HG03432 (cell line): ENCODE results near the gene FAM83E.

Experiments
- ATAC-seq: cut with Tn5 transposase; IDR thresholded peaks from one replicate; pipeline ENCODE4 v1.9.1; 2021; ENCODE audit warnings: mild to moderate bottlenecking, moderate library complexity; ENCODE audit not compliant: unreplicated experiment

The FAM83E gene

DNA sequence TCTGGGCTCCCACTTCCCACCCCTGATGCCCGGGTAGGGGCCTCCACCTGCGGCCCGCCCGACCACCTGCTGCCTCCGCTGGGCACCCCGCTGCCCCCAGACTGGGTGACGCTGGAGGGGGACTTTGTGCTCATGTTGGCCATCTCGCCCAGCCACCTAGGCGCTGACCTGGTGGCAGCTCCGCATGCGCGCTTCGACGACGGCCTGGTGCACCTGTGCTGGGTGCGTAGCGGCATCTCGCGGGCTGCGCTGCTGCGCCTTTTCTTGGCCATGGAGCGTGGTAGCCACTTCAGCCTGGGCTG lies 14.4 kb upstream of the FAM83E start:
- no peak for ATAC-seq

DNA sequence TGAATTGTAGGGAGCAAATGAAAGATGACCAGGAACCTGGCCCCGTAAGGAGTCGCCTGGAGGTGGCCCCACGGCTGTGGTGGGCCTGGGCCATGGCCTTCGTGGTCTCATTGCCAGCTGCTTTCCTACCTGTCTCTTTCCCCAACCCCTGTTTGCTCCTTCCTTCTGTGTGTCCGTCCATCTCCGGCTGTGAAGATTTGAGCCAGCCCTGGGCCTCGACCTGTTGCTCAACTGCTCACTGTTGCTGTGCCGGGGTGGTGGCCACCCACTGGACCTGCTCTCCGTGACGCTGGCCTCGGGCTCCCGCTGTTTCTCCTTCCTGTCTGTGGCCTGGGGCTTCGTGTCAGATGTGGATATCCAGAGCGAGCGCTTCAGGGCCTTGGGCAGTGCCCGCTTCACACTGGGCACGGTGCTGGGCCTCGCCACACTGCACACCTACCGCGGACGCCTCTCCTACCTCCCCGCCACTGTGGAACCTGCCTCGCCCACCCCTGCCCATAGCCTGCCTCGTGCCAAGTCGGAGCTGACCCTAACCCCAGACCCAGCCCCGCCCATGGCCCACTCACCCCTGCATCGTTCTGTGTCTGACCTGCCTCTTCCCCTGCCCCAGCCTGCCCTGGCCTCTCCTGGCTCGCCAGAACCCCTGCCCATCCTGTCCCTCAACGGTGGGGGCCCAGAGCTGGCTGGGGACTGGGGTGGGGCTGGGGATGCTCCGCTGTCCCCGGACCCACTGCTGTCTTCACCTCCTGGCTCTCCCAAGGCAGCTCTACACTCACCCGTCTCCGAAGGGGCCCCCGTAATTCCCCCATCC lies 13.8 kb upstream of the FAM83E start:
- ATAC-seq, result no peak

DNA sequence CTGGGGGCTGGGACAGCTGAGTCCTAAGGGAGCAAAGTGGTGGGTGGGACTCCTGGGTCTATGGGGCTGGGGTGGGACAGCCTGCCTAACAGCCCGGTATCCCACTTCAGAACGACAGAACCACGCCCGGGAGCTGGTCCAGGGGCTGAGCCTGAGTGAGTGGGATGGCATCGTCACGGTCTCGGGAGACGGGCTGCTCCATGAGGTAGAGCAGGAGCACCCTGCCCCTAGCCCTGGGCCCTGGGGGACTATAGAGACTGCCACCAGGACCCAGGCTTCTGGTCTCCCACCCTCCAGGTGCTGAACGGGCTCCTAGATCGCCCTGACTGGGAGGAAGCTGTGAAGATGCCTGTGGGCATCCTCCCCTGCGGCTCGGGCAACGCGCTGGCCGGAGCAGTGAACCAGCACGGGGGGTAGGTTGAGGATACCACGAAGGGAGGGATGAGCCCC lies 13.0 kb upstream of the FAM83E start:
- no peak for ATAC-seq

DNA sequence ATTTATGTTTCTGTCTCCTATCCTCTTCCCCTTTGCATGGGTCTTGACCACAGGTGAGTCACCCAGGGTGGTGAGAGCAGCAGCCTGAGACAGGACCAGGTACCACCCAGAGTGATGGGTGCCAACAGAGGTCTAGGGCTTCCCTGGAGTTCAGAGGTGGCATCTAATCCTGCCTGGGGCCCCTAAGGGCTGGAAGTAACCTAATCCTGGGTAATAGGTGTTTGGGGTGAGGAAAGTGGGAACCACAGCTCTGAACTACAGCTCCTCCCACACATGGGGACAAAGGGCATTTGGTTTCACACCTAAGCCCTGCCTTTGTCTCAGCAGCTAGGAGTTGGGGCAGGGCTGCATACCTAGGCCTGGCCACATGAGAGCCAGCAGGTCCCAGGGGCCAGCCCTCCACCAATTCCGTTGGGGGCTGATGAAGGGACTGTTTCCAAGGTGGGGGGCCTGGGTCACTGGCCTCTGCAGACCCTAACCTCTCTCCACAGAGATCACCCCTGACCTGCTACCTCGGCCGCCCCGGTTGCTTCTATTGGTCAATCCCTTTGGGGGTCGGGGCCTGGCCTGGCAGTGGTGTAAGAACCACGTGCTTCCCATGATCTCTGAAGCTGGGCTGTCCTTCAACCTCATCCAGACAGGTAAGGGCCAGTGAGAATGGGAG lies 12.5 kb upstream of the FAM83E start:
- ATAC-seq, result no peak

DNA sequence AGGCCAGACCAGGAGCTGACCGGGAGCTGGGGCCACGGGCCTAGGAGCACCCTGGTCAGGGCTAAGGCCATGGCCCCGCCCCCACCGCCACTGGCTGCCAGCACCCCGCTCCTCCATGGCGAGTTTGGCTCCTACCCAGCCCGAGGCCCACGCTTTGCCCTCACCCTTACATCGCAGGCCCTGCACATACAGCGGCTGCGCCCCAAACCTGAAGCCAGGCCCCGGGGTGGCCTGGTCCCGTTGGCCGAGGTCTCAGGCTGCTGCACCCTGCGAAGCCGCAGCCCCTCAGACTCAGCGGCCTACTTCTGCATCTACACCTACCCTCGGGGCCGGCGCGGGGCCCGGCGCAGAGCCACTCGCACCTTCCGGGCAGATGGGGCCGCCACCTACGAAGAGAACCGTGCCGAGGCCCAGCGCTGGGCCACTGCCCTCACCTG lies 11.0 kb upstream of the FAM83E start:
- no peak for ATAC-seq

DNA sequence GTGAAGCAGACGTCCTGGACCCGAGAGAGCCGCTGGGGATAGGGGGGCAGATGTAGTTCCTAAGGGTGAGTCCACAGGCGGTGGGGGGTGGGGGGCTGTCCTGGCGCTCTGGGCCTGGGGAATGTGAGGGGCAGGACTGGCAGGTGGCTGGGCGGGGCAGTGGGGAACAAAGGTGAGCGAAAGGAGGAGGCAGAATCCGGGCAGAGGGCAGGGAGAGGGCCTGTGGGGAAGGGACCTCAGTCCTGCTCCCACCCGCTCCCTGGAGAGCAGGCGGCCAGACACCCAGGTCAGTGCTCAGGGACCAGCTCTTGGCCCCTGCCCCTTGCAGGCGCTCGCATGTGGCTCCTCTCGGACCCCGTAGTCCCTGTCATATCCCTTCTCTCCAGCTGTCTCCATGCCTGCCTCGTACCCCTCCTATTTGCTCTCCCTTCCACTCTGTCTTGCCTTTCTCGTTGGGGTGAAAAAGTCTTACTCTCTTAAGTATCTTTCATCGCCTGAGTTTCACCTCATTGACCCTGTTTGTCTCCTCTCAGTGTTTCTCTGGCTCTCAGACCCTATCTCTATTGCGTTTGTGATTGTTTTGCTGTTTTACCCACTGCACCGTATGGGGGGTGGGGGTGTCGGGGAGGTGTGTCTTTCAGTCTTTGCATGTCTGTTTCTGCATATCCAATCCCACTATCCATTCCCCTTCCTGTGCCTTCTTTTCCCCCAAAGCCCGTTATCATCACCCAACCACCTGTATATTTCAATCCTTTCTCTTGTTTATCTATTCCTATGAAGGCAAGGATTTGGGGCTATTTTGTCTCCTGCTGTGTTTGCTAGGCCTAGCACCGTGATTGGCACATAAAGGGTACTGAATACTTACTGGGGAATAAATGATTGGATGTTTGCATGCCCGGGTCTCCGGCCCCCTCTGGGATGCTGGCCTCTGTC lies 10.2 kb upstream of the FAM83E start:
- no peak for ATAC-seq

DNA sequence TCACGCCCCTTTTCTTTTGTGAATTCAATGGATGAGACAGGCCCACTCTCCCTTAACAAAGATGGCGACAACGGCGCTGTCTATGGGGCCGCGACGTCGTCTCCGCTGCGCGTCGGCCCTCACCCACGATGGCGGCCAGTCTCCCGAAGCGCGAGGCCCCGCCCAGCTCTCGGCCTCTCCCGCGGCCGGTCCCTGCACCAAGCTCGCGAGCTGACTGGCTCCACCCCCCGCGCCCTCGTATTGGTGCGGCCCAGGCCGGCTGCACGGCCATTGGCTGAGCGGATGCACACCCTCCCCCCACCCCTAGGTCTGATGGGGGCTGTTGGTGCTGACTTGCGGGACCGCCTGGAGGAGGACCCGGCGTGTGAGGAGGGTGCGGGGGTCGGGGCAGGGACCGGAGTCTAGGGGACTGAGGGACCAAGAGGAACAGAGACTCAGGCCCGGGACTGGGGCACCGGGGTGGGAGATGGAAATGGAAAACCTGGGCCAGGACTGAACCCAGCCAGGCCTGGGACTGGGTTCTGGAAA lies 9.3 kb upstream of the FAM83E start:
- ATAC-seq, result peak; percentile 67

DNA sequence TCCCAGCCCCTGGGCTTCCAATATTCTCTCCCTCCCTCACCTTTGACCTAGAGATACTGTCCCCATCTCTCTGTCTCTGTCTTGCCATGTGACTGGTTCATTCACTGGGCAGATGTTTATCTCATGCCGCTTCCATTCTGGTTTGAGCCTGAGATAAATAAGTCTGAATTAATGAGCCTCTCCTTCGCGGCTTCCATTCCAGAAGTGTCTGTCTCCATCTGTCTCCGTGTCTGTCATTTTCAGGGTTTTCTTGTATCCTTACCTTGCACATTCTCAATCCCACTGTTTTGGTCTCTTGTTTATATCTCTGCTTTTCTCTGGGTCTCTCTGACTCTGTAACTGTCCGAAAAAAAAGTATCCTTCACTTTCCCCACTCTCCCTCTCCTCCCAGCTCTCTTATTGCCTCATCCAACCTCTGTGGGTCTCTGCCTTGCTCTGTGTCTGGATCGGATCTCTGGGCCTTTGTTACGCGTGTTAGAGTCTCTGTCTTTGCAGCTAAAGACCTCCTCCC lies 8.7 kb upstream of the FAM83E start:
- no peak for ATAC-seq

DNA sequence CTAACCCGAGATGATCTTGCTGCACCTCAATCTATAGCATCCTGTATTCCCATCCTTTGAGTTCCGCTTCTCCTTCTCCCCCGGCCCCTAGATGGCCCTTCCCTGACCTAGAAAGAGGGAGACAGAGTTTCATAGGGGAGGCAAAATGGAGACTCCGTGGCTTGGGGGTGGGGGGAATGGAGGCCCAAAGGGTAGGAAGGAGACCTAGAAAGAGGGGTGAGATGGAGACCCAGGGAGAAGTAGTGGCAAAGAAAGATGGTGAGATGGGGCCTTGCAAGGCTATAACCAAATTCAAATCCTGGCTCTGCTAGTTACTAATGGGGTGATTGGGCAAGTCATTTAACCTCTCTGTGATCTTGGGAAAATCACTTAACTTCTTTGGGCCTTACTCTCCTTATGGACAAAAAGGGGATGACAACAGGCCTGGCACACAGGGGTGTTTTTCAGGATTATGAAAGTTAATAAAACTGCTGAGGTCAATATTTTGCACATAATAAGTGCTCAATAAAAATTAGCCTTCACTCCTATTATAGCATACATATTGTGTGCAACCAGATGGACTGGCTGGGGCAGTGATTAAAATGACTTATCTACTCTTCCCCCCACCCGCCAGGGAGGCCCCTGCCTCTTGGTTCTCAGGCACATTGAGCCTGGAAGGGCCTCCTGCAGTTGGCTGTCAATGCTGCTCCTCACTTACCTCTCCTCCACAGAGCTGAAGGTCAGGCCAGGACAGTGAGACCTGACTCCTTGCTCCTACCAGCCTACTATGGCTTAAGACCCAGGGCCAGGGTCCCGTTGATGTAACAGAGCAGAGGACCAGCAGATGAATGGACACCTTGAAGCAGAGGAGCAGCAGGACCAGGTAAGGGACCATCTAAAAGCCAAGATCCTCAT lies 5.1 kb upstream of the FAM83E start:
- ATAC-seq, result no peak

DNA sequence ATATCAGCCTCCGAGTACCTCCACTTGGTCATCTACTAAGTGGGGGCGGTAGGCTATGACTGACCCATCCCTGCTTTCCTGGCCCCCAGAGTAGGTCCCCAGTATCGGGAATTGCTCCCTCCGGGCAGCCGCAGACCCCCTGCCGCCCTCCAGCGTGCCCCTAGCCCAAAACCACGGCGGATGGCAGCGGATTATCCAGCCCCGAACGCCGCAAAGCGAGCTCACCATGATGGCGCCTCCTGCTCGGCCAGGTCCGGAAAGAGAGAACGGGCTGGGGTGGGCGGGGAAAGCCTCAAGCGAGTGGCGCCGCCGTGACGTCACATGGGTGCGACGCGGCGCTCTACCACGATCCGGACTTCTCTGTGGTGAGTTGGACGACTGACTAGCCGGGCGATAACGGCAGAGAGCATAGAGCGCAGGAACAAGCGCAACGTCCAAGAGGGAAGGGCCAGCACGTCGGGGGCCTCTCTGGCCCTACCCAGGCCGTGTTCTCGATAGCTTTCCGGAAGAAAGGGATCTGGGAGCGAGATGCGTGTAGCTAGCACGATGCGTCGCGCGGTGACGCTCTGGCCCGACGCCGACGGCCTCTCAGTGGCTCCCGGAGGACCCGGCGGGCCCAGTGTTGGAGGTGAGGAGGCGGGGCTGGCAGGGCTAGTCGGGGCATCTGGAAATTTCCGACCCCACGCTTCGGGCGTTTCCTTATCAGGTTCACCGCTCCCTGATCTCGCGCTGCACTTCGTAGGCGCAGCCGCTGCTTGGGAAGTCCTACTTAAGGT lies 4.2 kb upstream of the FAM83E start, which contains the start of the genes RPL18 and SPHK2:
TSS of gene RPL18 (minus strand) at position 263 of the 776 bp plus-strand sequence. CDS start at position 228, 35 bp downstream.
TSS of gene SPHK2 (plus strand) at position 591 of the 776 bp plus-strand sequence. CDS start 1,009 bp downstream, outside the sequence.
- peak; percentile 78 for ATAC-seq

DNA sequence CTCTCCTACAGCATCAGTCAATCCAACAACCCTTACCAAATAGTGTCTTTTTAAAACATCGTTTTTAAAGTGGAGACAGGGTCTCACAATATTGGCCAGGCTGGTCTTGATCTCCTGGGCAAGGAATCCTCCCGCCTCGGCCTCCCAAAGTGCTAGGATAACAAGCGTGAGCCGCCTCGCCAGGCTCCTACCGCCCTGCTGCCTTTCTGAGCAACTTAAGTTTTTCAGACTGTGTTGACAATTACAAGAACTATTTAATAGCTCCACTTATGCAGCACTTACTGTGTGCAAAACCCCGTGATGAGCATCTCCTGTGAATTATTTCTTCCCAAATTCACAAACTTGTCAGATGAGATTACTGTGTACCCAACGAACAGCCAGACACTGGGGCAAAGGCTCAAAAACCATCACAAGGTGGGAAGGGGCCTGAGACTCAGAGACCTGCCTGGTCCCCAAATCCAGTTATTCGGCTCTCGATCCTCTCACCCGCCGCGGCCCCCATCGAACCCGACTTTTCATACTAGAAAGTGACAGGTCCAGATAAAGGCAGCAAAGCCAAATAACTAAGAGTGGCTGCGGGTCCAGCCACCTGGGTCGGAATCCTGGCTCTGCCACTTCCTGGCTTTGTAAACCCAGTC lies 3.5 kb upstream of the FAM83E start:
- no peak for ATAC-seq

DNA sequence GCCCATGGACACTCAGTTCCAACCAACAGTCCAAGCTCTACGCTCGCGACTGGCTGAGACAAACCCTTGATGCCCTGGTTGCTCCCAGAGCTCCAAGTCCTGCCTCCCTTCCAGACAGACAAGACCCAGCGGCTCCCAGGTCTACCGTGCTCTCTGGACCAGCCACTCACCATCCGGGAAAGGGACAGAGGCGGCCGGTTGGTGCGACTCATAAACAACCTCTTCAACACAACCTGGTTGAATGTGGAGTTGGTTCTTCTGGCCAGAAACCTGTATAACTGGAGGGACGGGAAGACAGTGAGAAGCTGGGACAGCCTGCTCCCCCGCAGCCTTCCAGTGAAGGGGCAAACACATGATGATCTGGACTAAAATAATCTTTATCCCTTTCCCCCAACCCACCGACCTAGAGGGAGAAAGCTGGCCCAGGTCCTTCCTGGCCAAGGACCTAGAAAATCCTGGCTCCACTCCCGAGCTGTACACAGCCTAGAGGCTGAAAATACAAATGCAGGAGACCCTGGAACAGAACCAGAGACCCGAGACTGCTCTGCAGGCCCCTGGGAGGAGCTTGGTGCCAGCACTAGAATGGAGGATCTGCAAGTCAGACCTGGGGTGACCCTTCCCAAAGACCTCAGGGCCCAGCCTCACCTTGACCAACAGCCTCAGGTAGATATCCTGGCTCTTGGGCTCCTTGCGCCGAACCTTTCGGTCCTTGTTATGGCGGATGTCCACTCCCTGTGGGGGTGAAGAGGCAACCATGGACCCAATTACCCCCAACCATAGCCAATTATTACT lies 2.5 kb upstream of the FAM83E start:
- ATAC-seq, result no peak

DNA sequence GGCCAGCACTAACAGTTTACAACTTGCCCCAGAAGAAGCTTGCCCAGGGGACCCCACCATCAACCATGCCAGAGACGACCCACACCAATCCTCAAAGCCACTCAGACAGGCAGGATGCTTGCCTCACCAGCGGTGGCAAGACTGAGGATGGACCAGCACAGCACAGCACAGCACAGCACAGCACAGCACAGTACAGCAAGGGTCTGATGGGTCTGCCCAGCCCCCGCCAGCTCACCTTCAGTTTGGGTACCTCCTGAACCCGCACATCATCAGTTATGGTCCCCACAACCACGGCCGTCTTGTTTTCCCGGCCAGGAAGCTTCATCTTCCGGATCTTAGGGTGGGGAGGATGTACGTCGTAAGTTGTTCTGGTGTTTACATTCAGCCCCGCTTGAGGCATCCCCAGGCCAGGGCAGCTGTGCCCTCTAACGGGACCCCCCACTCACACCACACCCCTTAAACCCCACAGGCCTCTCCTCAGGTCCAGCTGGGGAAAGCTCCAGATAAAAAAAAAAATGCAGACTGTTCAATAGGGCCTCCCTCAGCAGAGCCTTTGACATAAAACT lies 1.7 kb upstream of the FAM83E start:
- no peak for ATAC-seq

DNA sequence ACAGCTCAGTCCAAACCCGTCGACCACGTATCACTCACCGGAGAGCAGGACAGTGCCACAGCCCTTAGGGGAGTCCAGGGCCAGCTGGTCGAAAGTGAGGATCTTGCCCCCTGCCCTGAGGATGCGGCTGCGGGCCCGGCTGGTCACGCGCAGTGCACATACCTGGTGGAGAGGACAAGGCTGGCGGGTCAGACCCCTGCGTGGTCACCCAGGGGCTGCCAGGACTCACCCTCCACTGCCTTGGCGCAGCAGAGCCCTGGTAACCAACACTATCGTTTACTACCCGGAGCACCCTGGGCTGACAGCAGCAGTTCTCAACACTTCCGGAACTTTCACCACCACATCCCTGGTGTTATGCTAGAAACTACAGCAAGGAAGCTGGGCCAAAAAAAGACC lies 1.2 kb upstream of the FAM83E start:
- ATAC-seq, result no peak

DNA sequence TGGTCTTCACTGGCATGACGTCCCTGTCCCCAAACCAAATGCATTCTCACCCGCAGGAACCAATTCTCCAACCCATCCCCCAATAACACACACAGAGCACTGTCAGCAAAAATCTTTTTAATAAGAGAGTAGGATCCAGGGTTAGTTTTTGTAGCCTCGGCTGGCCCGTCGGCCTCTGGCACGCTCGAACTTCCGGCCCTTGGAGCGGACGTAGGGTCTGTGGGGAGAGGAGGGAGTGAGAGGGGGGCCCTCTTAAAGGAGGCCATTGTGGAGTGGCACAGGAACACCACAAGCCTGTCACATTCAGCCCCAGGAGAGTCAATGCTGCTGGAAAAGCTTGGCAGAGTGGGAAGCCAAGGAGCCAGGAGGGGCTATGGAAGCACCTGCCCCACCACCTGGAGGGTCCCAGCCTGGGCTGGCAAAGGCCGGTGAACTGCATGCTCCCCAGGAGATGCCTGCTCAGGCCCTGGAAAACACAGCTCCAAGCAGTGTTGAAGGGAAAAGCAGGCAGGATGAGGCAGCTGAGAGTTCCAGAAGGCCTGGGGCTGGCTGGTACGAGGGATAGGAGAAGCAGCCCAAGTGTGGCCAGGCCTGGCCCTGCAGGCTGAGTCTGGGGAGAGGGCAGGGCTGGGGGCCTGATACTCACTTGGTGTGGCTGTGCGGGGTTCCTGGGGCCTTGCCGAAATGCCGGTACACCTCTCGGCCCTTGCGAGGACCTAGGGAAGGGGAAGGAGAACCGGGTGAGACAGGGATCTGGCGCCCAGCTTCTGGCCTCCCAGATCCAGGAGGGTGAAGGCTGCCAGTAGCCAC lies 560 bp upstream of the FAM83E start:
- no peak for ATAC-seq

DNA sequence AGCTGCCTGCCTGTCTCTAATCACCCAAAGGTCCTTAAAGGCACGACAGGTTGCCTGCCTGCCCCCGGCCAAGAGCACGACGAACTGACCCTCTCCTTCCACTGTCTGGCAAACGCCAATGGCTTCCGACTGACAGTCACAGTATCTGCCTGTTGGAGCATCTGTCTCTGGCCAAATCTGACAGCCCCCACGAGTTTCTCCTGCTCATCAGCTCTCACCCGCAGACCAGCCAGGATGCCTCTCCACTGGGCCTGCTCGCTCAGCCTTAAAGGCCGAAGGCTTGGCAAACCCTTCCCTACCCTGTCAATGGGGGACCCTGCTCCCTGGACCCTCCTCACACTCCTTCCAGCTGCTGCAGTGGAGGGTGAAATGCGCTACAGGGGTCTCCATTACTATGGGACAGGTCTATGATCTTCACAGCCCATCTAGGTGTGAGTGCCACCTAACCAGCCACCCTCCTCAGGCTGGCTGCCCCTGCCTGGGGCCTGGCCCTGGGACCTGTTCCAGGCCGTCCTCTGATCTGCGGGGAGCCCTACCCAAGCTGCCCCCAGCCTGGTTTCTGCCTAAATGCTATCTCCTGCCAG lies 932 bp downstream of the FAM83E start:
- no peak for ATAC-seq
